Measurements from ENCODE around the gene MACROD2. TPM values are rescaled to one million over a fixed set of nuclear protein-coding genes. Genes with fewer than 3 reads are reported as not detected.
"Not testable (repeated sequence)": the region's sequence is repeated elsewhere in the genome, so short reads cannot be mapped to it uniquely, and the experiment has no call there.

MACROD2 gene
- total RNA-seq, 1 donor from 2014 or later = 3.8 TPM

DNA sequence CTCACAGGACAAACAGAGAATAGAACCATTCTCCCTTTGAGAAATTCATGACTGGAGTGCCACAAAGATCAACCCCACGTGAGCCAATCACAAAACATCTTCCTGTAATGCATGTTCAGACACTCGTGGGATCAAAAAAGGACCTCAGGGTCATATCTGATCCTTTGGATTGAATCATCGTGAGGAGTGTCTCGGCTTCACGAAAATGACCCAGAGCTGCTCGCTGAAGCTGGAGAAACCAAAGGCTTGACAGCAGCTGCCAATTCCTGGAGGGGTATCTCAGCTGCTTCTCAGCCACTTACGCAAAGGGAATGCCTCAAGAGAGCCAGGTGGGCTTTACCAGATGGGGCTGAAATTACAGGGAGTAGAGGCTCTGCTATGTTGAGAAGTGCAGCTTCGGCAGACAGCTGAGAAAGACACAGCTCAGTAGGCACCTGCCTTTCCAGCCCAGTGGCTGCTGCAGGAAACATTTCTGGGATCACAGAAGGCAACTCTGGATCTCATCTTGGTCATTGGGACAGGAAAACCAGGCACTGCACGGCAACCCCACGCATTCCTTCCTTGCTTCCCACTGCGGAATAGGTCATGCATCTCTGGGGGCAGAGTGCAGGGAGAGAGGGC lies 1764.8 kb downstream of the MACROD2 start:
- DNase-seq (ENCODE audit: low spot score) = no peak

DNA sequence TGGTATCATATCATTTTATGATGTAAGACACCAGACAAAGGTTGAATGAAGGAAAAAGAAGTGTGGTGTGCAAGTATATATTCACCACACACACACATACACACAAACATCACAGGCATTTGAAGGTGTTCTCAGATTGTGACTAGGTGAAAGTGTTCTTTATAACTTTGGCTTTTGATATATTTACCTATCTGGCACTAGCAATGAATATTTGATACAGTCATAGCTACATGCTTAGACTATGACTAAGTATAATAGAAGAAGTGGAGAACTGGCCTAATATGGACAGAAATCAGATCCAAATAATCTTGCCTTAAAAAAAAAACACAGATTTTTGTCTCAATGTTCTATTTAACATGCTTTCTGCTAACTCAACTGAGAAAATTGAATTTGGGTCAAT lies 1768.0 kb downstream of the MACROD2 start:
- no peak for DNase-seq (ENCODE audit: low spot score)

DNA sequence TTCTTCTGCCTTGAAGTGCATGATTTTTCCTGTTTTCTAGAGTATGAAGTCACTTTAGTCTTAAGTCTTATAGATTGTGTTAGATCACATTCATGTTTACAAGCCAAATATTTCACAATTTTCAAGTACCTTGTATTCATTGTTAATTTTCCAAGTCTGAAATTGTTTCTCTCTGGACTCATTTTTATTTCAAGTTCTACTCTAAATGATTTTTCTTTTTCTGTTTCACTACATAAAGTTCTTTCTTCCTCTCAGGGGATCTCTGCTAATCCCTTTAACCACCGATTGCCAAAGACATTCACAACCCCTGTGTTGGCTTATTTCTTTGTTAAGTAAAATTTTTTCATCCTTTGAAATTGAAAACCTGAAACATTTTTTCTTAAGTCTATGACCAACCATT lies 1772.3 kb downstream of the MACROD2 start:
- no peak for DNase-seq (ENCODE audit: low spot score)

DNA sequence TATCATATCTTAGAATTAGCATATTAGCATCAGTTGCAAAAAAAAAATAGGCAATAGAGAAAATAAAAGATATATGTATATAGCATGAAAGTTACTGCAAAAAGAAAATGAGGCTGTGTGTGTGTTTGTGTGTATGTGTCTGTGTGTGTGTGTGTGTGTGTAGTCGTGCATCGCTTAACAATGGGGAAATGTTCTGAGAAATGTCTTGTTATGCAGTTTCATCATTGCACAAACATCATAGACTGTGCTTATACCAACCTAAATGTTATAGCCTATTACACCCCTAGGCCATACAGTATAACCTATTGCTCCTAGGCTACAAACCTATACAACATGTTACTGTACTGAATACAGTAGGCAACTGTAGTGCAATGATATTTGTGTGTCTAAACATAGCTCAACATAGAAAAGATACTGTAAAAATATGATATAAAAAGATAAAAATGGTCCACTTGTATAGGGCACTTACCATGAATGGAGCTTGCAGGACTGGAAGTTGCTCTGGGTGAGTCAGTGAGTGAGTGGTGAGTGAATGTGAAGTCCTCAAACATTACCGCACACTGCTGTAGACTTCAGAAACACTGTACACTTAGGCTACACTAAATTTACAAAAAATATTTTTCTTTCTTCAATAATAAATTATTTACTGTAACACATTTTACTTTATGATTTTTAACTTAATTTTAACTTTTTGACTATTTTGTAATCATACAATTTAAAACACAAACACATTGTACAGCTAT lies 1772.9 kb downstream of the MACROD2 start:
- DNase-seq (ENCODE audit: low spot score) = no peak

DNA sequence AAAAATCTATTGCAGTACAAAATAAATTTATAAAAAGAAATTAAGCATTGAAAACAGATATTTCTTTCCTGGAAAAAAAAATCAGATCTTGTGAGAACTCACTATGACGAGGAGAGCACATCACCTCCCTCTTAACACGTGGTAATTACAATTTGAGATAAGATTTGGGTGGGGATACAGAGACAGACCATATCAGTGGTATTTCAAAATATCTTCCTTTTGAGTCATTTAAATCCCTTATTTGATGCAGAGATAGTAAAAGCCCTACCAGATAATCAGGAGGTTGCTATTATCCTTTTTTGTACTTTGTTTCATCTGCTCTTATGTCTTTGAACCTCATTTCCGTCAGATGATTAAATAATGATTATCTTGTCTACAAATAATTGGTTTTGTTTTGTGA lies 1777.5 kb downstream of the MACROD2 start:
- DNase-seq (ENCODE audit: low spot score) = no peak

DNA sequence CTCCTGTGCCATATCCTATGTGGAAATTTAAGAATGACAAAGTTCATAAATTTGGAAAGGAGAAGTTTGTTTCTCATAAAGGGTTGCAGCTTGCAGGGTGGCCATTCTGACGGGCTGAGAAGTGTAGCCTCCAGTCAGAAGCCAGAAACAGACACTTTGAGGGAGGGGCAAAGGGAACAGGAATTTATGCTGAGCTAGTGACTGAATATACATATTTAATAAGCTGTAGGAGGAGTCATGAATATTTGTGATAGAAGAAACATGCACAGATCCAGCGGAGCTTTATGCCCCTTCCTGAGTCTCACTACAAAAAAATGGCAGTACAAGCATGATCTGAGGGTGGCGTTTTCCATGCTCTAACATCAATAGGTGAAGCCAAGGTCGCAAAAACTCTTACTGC lies 1779.6 kb downstream of the MACROD2 start:
- DNase-seq (ENCODE audit: low spot score) = no peak

DNA sequence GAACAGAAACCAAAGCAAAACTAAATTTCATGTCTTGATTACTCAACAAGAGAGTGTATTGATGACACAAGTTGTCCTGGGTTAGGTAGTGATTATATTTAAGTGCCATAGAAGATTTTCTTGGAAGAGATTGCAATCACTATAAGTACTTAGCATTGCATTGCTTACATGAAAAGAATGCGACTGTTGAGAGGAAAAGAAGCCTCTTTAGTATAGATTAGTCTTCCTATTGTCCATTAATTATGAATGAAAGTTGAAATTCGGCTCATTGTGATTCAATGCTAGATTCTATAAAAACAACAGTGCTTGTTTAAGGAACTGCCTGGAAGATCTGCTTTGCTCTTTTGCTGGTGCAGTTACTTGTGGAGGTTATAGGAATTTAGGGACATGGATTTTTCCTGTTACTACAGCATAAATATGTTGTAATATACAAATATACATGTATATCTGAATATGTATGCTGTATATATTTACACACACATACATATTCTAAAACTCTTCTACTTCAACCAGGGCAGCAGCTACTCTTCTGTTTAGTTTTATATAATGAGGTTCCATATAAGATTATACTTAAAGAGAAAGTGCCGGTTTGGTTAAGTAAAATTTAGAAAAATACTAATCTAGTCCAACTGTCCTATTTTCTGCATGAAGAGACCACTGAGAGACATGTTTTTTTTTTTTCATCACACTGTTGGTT lies 1781.6 kb downstream of the MACROD2 start:
- no peak for DNase-seq (ENCODE audit: low spot score)

DNA sequence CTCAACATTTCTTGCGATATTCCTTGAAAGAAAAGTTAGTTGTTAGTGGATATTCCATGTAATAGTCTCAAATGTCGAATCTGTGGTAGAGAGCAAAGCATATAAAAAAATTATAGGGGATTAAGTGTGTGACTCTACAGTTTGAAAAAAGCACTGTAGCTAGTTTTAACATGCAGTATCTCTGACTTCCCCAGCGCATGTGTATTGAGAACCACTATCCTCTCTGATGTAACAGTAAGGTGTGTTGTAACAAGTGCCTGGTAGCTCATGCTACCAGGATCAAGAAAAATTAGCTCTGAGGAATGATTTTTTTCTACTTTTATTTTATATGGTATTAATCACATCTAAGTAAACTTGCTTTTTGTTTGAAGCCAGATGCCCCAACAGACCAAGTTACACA lies 1788.7 kb downstream of the MACROD2 start:
- no peak for DNase-seq (ENCODE audit: low spot score)

DNA sequence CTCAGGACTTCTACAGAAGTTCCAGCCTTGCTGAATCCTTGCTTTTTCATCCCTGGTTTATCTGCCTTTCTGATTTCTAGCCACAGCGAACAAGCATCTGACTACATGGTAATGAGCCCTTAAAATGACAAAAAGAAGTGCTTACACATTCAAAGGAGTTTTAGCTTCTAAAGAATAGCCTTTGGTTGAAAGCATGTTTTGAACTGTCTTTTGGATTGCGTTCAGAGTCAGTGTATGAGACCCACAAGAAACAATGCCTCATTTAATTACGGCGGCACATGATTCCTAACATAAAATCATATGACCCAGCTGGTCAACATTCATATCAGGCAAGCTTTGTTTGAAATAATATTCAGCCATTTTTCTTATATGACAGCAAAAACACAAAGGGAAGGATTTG lies 1793.8 kb downstream of the MACROD2 start:
- DNase-seq (ENCODE audit: low spot score) = no peak

DNA sequence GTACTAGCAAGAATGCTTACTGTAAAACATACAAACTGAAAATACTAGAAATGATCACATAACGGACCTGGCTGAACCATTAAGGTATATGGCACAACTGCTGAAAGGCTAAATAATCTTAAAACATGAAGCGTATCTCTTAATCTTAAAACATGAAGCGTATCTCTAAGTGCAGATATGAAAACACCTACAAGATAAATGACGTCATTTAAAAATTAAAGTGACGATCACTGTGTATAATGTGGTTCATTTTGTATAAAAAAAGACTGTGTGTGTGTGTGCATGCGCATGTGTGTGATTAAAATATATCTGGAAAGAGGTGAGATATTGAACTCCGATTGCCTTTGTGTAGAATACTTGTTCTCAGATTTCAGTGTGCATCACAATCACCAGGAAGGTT lies 1797.5 kb downstream of the MACROD2 start:
- DNase-seq (ENCODE audit: low spot score) = no peak

DNA sequence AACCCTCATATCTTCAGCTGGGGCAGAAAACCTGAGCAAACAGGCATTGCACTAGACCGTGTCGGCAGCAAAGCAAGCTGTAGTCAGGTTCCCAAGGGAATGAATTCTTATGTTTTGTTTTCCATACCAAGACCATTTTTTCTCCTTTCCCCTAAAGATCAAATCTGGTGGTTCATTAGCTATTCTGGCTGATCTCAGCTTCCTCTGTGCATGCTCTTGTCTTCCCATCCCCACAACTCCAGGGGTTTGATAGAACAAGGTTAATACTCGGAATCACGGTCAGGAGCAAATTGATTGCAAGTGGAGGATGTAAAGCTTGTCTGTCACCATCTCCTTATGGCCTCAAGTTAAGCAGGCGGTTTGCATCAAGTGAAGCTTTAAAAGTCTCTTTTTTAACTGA lies 1799.1 kb downstream of the MACROD2 start:
- DNase-seq (ENCODE audit: low spot score) = no peak

DNA sequence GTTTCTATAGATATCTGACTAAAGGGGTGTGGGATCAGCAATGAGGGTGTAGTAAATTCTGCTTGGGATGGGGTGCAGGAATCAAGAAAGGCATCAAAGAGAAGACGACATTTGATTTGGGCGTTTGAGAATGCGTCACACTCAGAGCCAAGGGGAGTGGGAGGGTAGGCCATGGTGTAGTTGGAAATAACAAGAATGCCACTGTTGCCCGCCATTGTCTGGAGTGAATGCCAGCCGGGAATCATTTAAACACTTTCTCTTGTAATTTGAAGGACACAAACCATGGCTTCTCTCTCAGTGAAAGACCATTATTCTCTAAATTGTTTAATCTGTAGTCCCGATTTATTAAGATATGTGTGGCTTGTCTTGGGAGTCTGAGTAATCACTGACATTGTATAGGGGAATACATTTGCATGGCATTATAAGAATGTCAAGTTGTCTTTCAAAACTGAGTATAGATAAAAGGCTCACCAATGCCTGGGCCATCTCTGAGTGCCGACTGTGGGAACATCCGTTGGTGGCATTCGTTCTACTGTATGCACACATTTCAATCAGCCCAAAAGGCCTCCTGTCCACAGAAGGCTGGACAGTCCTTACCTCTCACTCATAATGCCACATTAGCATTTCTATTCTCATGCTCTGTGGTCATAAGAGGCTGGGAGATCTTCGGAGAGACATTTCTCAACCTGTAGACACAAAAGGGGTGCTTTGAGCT lies 1800.1 kb downstream of the MACROD2 start:
- DNase-seq (ENCODE audit: low spot score) = no peak

DNA sequence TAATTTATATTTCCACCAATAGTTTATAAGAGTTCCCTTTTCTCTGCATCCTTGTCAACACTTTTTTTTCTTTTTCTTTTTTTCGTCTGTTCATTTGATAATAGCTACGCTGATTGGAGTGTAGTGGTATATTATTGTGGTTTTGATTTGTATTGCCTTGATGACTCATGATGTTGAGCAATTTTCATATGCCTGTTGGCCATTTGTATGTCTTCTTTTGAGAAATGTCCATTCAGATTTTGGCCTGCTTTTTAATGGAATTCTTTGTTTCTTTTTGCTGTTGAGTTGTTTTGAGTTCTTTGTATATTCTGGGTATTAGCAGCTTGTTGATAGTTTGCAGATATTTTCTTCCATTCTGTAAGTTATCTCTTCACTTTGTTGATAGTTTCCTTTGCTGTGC lies 1804.6 kb downstream of the MACROD2 start:
- DNase-seq (ENCODE audit: low spot score) = no peak

DNA sequence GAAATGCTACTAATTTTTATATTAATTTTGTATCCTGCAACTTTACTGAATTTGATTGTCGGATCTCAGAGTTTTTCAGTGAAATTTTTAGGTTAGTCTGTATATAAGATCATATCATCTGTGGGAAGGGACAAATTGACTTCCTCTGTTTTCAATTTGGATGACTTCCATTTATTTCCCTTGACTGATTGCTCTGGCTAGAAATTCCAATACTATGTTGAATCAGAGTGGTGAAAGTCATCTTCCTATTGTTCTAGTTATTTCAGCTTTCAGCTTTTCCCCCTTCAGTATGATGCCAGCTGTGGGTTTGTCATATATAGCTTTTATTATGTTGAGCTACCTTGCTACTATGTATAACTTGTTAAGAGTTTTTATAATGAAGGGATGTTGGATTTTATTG lies 1806.7 kb downstream of the MACROD2 start:
- no peak for DNase-seq (ENCODE audit: low spot score)

DNA sequence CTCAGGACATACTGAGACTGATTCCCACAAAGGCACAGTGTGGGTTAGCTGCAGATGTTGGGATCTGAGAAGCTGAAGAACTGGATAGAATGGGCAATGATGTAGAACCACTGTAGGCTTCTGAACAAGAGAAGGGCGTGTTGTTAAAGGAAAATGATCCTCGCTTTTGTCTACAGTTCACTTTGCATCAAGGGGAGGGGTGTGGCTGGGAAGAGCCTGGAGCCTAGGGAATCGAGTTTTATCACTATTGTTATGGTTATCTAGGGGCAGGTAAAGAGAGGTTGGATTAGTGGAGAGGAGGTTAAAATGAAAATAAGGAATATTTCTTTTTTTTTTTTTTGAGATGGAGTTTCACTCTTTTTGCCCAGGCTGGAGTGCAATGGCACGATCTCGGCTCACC lies 1809.8 kb downstream of the MACROD2 start:
- DNase-seq (ENCODE audit: low spot score) = no peak

DNA sequence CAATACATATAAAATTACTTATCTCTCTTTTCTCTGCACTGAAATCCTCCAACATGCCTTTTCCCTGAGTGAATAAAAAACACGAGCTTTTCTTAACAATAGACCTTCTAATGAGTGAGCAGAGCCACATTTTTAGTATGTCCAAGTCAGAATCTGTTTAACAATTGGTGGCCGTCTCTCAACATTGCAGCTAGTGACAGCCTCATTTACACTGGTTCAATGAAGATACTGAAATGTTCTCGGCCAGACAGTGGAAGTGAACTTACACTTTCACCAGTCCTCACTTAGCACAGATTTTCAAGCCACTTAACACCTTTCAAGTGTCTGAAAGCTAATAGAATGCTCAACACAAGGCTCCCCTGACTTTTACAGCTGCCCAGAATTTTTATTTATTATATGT lies 1810.8 kb downstream of the MACROD2 start:
- no peak for DNase-seq (ENCODE audit: low spot score)

DNA sequence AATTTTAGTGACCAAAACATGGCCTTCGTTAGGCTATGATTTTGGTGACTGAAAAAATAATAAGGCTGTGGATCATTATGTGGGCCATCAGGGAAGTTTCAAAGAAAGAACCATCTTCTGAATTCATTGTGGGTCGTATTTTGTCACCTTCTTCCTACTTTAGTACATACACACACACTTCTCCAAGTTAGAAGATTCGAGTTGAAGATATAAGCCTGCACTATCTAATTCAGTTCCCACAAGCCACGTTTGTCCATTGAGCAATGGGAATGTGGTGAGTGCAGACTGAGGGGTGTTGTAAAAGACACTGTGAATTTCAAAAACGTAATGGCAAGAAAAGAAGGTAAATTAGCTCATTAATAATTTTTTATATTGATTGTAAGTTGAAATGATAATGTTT lies 1812.0 kb downstream of the MACROD2 start:
- no peak for DNase-seq (ENCODE audit: low spot score)

DNA sequence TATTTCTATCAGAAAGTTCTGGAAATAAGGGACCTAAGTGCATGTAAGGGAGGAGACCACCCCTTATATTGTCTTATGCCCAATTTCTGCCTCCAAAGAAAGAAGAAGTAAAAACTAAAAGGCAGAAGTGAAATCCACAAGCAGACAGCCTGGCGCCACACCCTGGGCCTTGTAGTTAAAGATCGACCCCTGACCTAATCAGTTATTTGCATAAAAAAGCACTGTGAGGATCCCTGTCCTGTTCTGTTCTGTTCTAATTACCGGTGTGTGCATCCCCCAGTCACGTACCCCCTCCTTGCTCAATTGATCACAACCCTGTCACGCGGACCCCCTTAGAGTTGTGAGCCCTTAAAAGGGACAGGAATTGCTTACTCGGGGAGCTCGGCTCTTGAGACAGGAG lies 1812.5 kb downstream of the MACROD2 start:
- not testable (repeated sequence) for DNase-seq (ENCODE audit: low spot score)

DNA sequence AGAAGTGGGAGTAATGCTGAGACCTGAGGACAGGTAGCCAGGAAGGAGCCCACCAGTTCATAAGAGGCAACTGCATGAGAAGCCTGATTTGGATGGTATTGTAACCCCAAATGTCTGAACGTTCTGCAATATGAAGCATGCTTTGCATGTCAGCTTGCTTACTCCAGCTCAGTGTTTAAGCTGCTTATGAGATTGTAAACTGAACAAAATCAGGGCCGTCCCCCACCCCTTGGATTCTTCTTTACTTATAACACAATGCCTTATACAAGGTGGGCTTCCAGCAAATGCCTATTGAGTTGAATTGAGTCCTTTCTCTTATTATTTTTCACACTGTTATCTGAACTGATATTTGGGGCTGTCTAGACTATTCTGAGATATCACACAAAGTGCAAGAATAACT lies 1816.6 kb downstream of the MACROD2 start:
- no peak for DNase-seq (ENCODE audit: low spot score)

DNA sequence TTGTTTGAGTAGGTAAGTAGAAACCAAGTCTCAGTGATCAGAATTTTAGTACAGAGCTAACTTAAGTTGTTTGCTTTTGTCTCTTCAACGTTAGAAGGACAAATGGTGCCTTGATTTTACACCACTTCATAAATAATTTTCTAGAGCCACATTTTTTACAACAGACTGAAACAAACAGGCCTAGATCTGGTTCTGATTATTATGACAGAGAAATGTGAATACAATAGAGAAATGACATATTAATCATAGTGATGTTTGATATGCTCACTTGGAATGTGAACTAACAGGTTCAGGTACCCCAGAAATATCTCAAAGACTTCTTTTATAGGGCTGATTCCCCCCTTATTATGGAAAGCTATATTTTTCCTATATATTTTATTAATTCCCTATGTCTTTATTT lies 1817.4 kb downstream of the MACROD2 start:
- DNase-seq (ENCODE audit: low spot score) = no peak

DNA sequence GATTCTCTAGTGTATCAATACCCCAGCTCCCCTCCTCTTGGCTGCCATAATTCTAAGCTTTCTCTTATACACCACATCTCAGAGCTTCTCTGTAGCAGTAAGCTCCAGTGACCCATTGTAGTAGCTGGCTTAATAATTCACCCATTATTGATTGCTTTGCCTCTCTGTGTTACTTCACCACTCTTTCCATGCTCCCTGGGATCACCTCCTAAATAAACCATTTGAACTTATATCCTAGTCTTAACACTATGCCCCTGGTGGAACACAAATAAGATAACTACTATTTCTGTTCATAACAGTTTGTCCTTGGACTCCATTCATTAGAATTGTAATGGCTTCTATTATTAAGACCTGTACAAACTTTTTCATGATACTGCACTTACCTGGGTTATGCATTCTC lies 1819.0 kb downstream of the MACROD2 start:
- DNase-seq (ENCODE audit: low spot score) = no peak

DNA sequence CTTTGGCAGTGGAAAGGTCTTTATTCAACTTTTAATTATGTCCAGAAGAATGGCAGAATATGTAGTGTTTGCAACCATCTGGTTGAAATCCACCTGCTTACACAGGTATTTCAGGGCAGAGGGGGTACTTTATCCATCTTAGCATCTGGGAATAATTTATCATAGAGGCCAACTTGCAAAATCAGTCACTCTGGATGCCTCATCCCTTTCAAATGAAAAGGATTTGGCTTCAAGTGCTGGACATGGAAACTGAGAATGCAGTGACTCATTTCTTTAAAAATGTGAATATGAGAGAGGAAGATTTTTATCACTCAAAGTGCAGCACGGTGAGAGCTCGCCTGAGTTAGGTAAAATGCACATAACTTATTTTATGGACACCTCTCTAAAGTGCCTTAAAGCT lies 1819.6 kb downstream of the MACROD2 start:
- no peak for DNase-seq (ENCODE audit: low spot score)

All from mesenteric fat pad (tissue), 1 donor.